Liver (tissue), 9 donors: ENCODE data around the gene NDUFS7. TPM values are rescaled to one million over a fixed set of nuclear protein-coding genes. Genes with fewer than 3 reads are reported as not detected.
A peak's percentile ranks its signal among the peaks of the same experiment; 100 is the strongest.
"Not testable (repeated sequence)": the region's sequence is repeated elsewhere in the genome, so short reads cannot be mapped to it uniquely, and the experiment has no call there.

Experiments used
- DNase-seq: peaks from one replicate; pipeline ENCODE4 v3.0.0-alpha.2; 2017; ENCODE audit warnings: low spot score
- H3K27ac ChIP-seq, 2 donors: one replicate each; pipeline ENCODE4 v1.7.0; 2013; ENCODE audit warnings: inconsistent platforms in 2 of 2, low read length in 2 of 2, control low read depth in 1 of 2, low read depth in 1 of 2, mild to moderate bottlenecking in 1 of 2
- H3K27me3 ChIP-seq, 4 donors: one replicate each; pipeline versions ENCODE4 v1.6.1 to v1.7.0; 2013; ENCODE audit warnings: low read length in 3 of 4, inconsistent platforms in 1 of 4, mild to moderate bottlenecking in 1 of 4, moderate library complexity in 1 of 4; ENCODE audit not compliant: control insufficient read depth in 4 of 4, insufficient read depth in 4 of 4
- H3K36me3 ChIP-seq, 4 donors: one replicate each; pipeline versions ENCODE4 v1.6.1 to v1.7.0; 2013; ENCODE audit warnings: low read length in 3 of 4, mild to moderate bottlenecking in 3 of 4, low read depth in 1 of 4, moderate library complexity in 1 of 4; ENCODE audit not compliant: control insufficient read depth in 4 of 4, insufficient read depth in 3 of 4
- H3K4me1 ChIP-seq, 4 donors: one replicate each; pipeline versions ENCODE4 v1.6.1 to v1.7.0; 2013; ENCODE audit warnings: low read length in 3 of 4, mild to moderate bottlenecking in 3 of 4, moderate library complexity in 1 of 4; ENCODE audit not compliant: control insufficient read depth in 4 of 4, insufficient read depth in 4 of 4
- H3K4me3 ChIP-seq, 3 donors: one replicate each; pipeline versions ENCODE4 v1.6.1 to v1.7.0; 2013; ENCODE audit warnings: low read length in 3 of 3, control low read depth in 1 of 3, low read depth in 1 of 3, mild to moderate bottlenecking in 1 of 3
- H3K9ac ChIP-seq, 2 donors: one replicate each; pipeline ENCODE4 v1.7.0; 2013; ENCODE audit warnings: low read length in 2 of 2, mild to moderate bottlenecking in 2 of 2, moderate library complexity in 2 of 2, control low read depth in 1 of 2, low read depth in 1 of 2
- H3K9me3 ChIP-seq, 4 donors: one replicate each; pipeline versions ENCODE4 v1.6.1 to v1.7.0; 2013; ENCODE audit warnings: low read length in 3 of 4; ENCODE audit not compliant: control insufficient read depth in 4 of 4
- ATF3 ChIP-seq: IDR thresholded peaks from 2 replicates; pipeline ENCODE4 v1.6.1; 2016; ENCODE audit warnings: antibody characterized with exemption
- CTCF ChIP-seq: fragments of 150-350 bp; IDR thresholded peaks from 2 replicates; pipeline ENCODE4 v1.5.1; 2017; ENCODE audit warnings: improper control_type of control experiment, low read depth, low read length; ENCODE audit not compliant: missing input control
- FOXA1 ChIP-seq: IDR thresholded peaks from 2 replicates; pipeline ENCODE4 v1.6.1; 2016; ENCODE audit warnings: antibody characterized with exemption
- FOXA2 ChIP-seq: IDR thresholded peaks from 2 replicates; pipeline ENCODE4 v1.6.1; 2016; ENCODE audit warnings: antibody characterized with exemption
- GABPA ChIP-seq, 2 donors: IDR thresholded peaks in 1 of 2; conservative IDR thresholded peaks in 1 of 2; 2 replicates each; pipeline ENCODE4 v1.6.1; 2016; ENCODE audit warnings: antibody characterized with exemption in 2 of 2, mild to moderate bottlenecking in 1 of 2, moderate library complexity in 1 of 2
- HNF4A ChIP-seq, 2 donors: conservative IDR thresholded peaks; 2 replicates each; pipeline ENCODE4 v1.6.1; 2016; ENCODE audit warnings: antibody characterized with exemption in 2 of 2, mild to moderate bottlenecking in 2 of 2
- HNF4G ChIP-seq: IDR thresholded peaks from 2 replicates; pipeline ENCODE4 v1.6.1; 2016; ENCODE audit warnings: antibody characterized with exemption
- MAX ChIP-seq: IDR thresholded peaks from 2 replicates; pipeline ENCODE4 v1.6.1; 2016; ENCODE audit warnings: antibody characterized with exemption
- NR2F2 ChIP-seq: IDR thresholded peaks from 2 replicates; pipeline ENCODE4 v1.6.1; 2016; ENCODE audit warnings: antibody characterized with exemption
- RAD21 ChIP-seq, 2 donors: IDR thresholded peaks; 2 replicates each; pipeline ENCODE4 v1.6.1; 2016; ENCODE audit warnings: antibody characterized with exemption in 2 of 2, mild to moderate bottlenecking in 2 of 2
- REST ChIP-seq: IDR thresholded peaks from 2 replicates; pipeline ENCODE4 v1.6.1; 2016; ENCODE audit warnings: antibody characterized with exemption, mild to moderate bottlenecking
- RXRA ChIP-seq, 2 donors: IDR thresholded peaks; 2 replicates each; pipeline ENCODE4 v1.6.1; 2017 to 2018; ENCODE audit warnings: antibody characterized with exemption in 2 of 2, mild to moderate bottlenecking in 1 of 2
- SP1 ChIP-seq: IDR thresholded peaks from 2 replicates; pipeline ENCODE4 v1.6.1; 2018; ENCODE audit warnings: antibody characterized with exemption, mild to moderate bottlenecking
- TAF1 ChIP-seq: conservative IDR thresholded peaks from 2 replicates; pipeline ENCODE4 v1.6.1; 2016; ENCODE audit warnings: antibody characterized with exemption, mild to moderate bottlenecking
- YY1 ChIP-seq: IDR thresholded peaks from 2 replicates; pipeline ENCODE4 v1.6.1; 2016; ENCODE audit warnings: antibody characterized with exemption, mild to moderate bottlenecking
- ZBTB33 ChIP-seq: IDR thresholded peaks from 2 replicates; pipeline ENCODE4 v1.6.1; 2016; ENCODE audit warnings: antibody characterized with exemption
- WGBS: extraction: QIAGEN DNeasy Blood & Tissue Kit; methylation state at CpG from one replicate; pipeline ENCODE4 v1.1.7; 2013; 5-methylcytosine and 5-hydroxymethylcytosine counted together
- polyA plus RNA-seq, 2 donors: library from polyadenylated mRNA; stranded (reverse) in 1 of 2; unstranded in 1 of 2; fragments of 200-250 nt in 1 of 2; fragments of >200 nt in 1 of 2; fragmentation: Nextera tagmentation in 1 of 2; extraction: Ambion mirVana in 1 of 2; gene quantifications; one replicate each; pipeline versions ENCODE4 v1.2.1 to v1.2.3, GENCODE V29; 2013 to 2015
- total RNA-seq, 2 donors: library from RNA; depleted of rRNA; stranded (reverse); fragments of >200 nt; gene quantifications; one replicate each; pipeline ENCODE4 v1.2.3, GENCODE V29; 2014
- donor health status: healthy.
- donor health status: healthy.
- donor health status: healthy.
- donor health status: healthy.
- donor health status: healthy.

The NDUFS7 gene
- total and polyA plus RNA-seq, 4 donors, result 54.4 to 185 (median 128) TPM

GRCh38 chr19:1418951-1419738, 35.4 kb downstream of the NDUFS7 start:
- TF ChIP-seq RXRA (IDR thresholded peaks at IDR 0.05) (no peak), RAD21 (IDR thresholded peaks at IDR 0.05) (no peak), GABPA (IDR thresholded peaks at IDR 0.05 in 1 of 2, conservative IDR thresholded peaks at IDR 0.05 in 1 of 2) (no peak), ZBTB33 (no peak), HNF4G (no peak), YY1 (no peak), HNF4A (conservative IDR thresholded peaks at IDR 0.05) (no peak), NR2F2 (no peak), TAF1 (no peak), MAX (no peak), ATF3 (no peak), CTCF (no peak), REST (no peak), FOXA1 (no peak), SP1 (no peak), FOXA2 (no peak)
- H3K4me3 ChIP-seq, result no peak overlapping the region
- DNase-seq, result no peak
- peaks cover 18 to 29% (median 24%) of the 10 kb centered on the region in 4 donors for H3K36me3 ChIP-seq
- H3K9me3 ChIP-seq, result no peaks in the 10 kb centered on the region
- WGBS, result 93% methylated on average over 21 of the region's 21 CpGs
- peaks cover 19 to 64% (median 47%) of the 10 kb centered on the region in 4 donors for H3K4me1 ChIP-seq
- peak overlapping the region in 1 of 2 donors; percentile 84 for H3K27ac ChIP-seq
- no peak overlapping the region for H3K9ac ChIP-seq
- no peaks in the 10 kb centered on the region for H3K27me3 ChIP-seq

GRCh38 chr19:1420085-1420484, 36.4 kb downstream of the NDUFS7 start:
- Histone ChIP-seq H3K36me3 (peaks cover 18 to 30% (median 26%) of the 10 kb centered on the region in 4 donors), H3K4me1 (peaks cover 25 to 69% (median 51%) of the 10 kb centered on the region in 4 donors)
- not testable (repeated sequence) for H3K9me3 ChIP-seq, H3K27ac ChIP-seq, H3K27me3 ChIP-seq, H3K4me3 ChIP-seq, DNase-seq, H3K9ac ChIP-seq
- WGBS, result 96% methylated on average over 29 of the region's 43 CpGs
